IMR-90 (cell line): ENCODE results near the gene HEXA. TPM values are rescaled to one million over a fixed set of nuclear protein-coding genes. Genes with fewer than 3 reads are reported as not detected.

Source experiments
- ATAC-seq: fragments of 200-7000 bp; cut with Tn5 transposase; 2 replicates; pipeline ENCODE4 v1.9.1; 2020; ENCODE audit warnings: low read depth, mild to moderate bottlenecking, moderate library complexity
- BruUV-seq: library from RNA; stranded (reverse); fragments of 400-500 nt; replicated peaks from 2 replicates; lab custom pipeline; 2021; lab: Mats Ljungman, UMichigan
- CTCF ChIA-PET: fragments of 300-600 bp; formaldehyde crosslinking; extraction: SDS; loops from one replicate; lab custom pipeline; 2021; ENCODE audit warnings: antibody characterized with exemption; lab: Yijun Ruan, JAX
- POLR2A ChIA-PET: fragments of 300-600 bp; sonication (Branson Sonifier 250); formaldehyde crosslinking; loops from one replicate; lab custom pipeline; 2022; ENCODE audit warnings: antibody characterized with exemption; ENCODE audit not compliant: unreplicated experiment; lab: Charles Lee
- DNase-seq: peaks from one replicate; pipeline ENCODE4 v3.0.0; 2013
- H2AFZ ChIP-seq: replicated peaks from 2 replicates; pipeline ENCODE3; 2013; ENCODE audit warnings: low read length, mild to moderate bottlenecking; ENCODE audit not compliant: poor library complexity
- H2AK5ac ChIP-seq: 2 replicates; pipeline ENCODE4 v1.6.1; 2013; ENCODE audit warnings: low read depth, low read length, inconsistent platforms
- H2AK9ac ChIP-seq: replicated peaks from 2 replicates; pipeline ENCODE3; 2013; ENCODE audit warnings: mild to moderate bottlenecking, low read depth, low read length, moderate library complexity; ENCODE audit not compliant: poor library complexity
- H2BK120ac ChIP-seq: 2 replicates; pipeline ENCODE4 v1.6.1; 2013; ENCODE audit warnings: low read depth, low read length, inconsistent platforms
- H2BK15ac ChIP-seq: 3 replicates; pipeline ENCODE4 v1.6.1; 2013; ENCODE audit warnings: low read depth, low read length, inconsistent platforms
- H2BK20ac ChIP-seq: 2 replicates; pipeline ENCODE4 v1.6.1; 2013; ENCODE audit warnings: low read depth, mild to moderate bottlenecking, inconsistent platforms, low read length, moderate library complexity
- H2BK5ac ChIP-seq: 2 replicates; pipeline ENCODE4 v1.6.1; 2013; ENCODE audit warnings: mild to moderate bottlenecking, low read depth, low read length, inconsistent platforms; ENCODE audit not compliant: poor library complexity, severe bottlenecking
- H3K14ac ChIP-seq: replicated peaks from 2 replicates; pipeline ENCODE4 v1.6.1; 2013; ENCODE audit warnings: low read depth, low read length, inconsistent platforms
- H3K18ac ChIP-seq: 2 replicates; pipeline ENCODE4 v1.6.1; 2013; ENCODE audit warnings: low read depth, low read length, control low read depth
- H3K23ac ChIP-seq: 2 replicates; pipeline ENCODE4 v1.6.1; 2013; ENCODE audit warnings: low read depth, low read length, inconsistent platforms
- H3K27ac ChIP-seq: 2 replicates; pipeline ENCODE4 v1.5.1; 2013; ENCODE audit warnings: mild to moderate bottlenecking, control low read depth, low read length; ENCODE audit not compliant: insufficient read depth
- H3K27me3 ChIP-seq: 2 replicates; pipeline ENCODE4 v1.6.1; 2013; ENCODE audit warnings: low read length; ENCODE audit not compliant: control insufficient read depth, insufficient read depth
- H3K36me3 ChIP-seq: 2 replicates; pipeline ENCODE4 v1.6.1; 2013; ENCODE audit warnings: low read length, mixed read lengths; ENCODE audit not compliant: control insufficient read depth, insufficient read depth
- H3K4ac ChIP-seq: 2 replicates; pipeline ENCODE4 v1.6.1; 2013; ENCODE audit warnings: low read depth, low read length, inconsistent platforms
- H3K4me1 ChIP-seq: 2 replicates; pipeline ENCODE4 v1.6.1; 2013; ENCODE audit warnings: low read length, mixed read lengths; ENCODE audit not compliant: control insufficient read depth, insufficient read depth
- H3K4me2 ChIP-seq: 2 replicates; pipeline ENCODE4 v1.6.1; 2013; ENCODE audit warnings: low read depth, mild to moderate bottlenecking, control low read depth, low read length, moderate library complexity
- H3K4me3 ChIP-seq: 2 replicates; pipeline ENCODE4 v1.5.1; 2013; ENCODE audit warnings: low read depth, mild to moderate bottlenecking, control low read depth, low read length, moderate library complexity; ENCODE audit not compliant: insufficient read depth
- H3K56ac ChIP-seq: 2 replicates; pipeline ENCODE4 v1.6.1; 2013; ENCODE audit warnings: low read length, inconsistent platforms; ENCODE audit not compliant: insufficient read depth; ENCODE audit errors: extremely low read depth
- H3K79me1 ChIP-seq, 2 experiments: 2 replicates each; pipeline ENCODE4 v1.6.1; 2013; ENCODE audit warnings: low read length in 2 of 2, inconsistent platforms in 1 of 2, low read depth in 1 of 2
- H3K9ac ChIP-seq: 2 replicates; pipeline ENCODE4 v1.6.1; 2013; ENCODE audit warnings: low read depth, low read length, control low read depth
- H3K9me1 ChIP-seq: 2 replicates; pipeline ENCODE4 v1.6.1; 2013; ENCODE audit warnings: low read length, inconsistent platforms; ENCODE audit not compliant: insufficient read depth
- H3K9me3 ChIP-seq: 2 replicates; pipeline ENCODE4 v1.6.1; 2013; ENCODE audit warnings: low read length; ENCODE audit not compliant: control insufficient read depth, insufficient read depth
- H4K20me1 ChIP-seq: 2 replicates; pipeline ENCODE4 v1.6.1; 2013; ENCODE audit warnings: low read length, inconsistent platforms; ENCODE audit not compliant: insufficient read depth
- H4K5ac ChIP-seq: 2 replicates; pipeline ENCODE4 v1.6.1; 2013; ENCODE audit warnings: mild to moderate bottlenecking, low read depth, low read length, control low read depth
- H4K8ac ChIP-seq, 2 experiments: 2 replicates each; pipeline ENCODE4 v1.6.1; 2013; ENCODE audit warnings: low read depth in 2 of 2, low read length in 2 of 2, control low read depth in 1 of 2, inconsistent platforms in 1 of 2
- H4K91ac ChIP-seq: 2 replicates; pipeline ENCODE4 v1.6.1; 2013; ENCODE audit warnings: low read depth, low read length, inconsistent platforms; ENCODE audit not compliant: insufficient read depth
- BHLHE40 ChIP-seq: fragments of 150-350 bp; IDR thresholded peaks from 2 replicates; pipeline ENCODE4 v1.6.1; 2016; ENCODE audit warnings: mild to moderate bottlenecking, low read depth, low read length
- CEBPB ChIP-seq: IDR thresholded peaks from 2 replicates; pipeline ENCODE4 v1.6.1; 2012; ENCODE audit warnings: low read depth, low read length, improper control_type of control experiment
- MAFK ChIP-seq: IDR thresholded peaks from 2 replicates; pipeline ENCODE4 v1.6.1; 2012; ENCODE audit warnings: low read depth, low read length, improper control_type of control experiment
- MAZ ChIP-seq: IDR thresholded peaks from 2 replicates; pipeline ENCODE4 v1.6.1; 2012; ENCODE audit warnings: low read depth, mild to moderate bottlenecking, low read length, improper control_type of control experiment, moderate library complexity, borderline replicate concordance
- MXI1 ChIP-seq: IDR thresholded peaks from 2 replicates; pipeline ENCODE4 v1.6.1; 2012; ENCODE audit warnings: low read depth, mild to moderate bottlenecking, low read length, moderate library complexity, borderline replicate concordance
- WGBS, 2 experiments: methylation state at CpG; one replicate each; pipeline versions ENCODE4 v1.1.5 to v1.1.7; 2013; ENCODE audit warnings: missing lambda C conversion rate in 2 of 2; ENCODE audit not compliant: insufficient read length in 1 of 2; ENCODE audit errors: extremely low coverage in 2 of 2; 5-methylcytosine and 5-hydroxymethylcytosine counted together
- dilution Hi-C: fragments of 300-500 bp; cut with HindIII; formaldehyde crosslinking; loops from one replicate; pipeline ENCODE4 v1.14.3; 2018; ENCODE audit warnings: low sequenced_read_pairs; ENCODE audit not compliant: unreplicated experiment
- in situ Hi-C: fragments of 300-500 bp; cut with MboI; formaldehyde crosslinking; loops from 3 replicates; pipeline ENCODE4 v1.14.3; 2019; ENCODE audit warnings: low sequenced_read_pairs, inconsistent platforms, mixed read lengths
- intact Hi-C: fragments of 100-400 bp; cut with micrococcal nuclease; formaldehyde crosslinking; loops from 2 replicates; pipeline ENCODE4 v1.10.0; 2022
- polyA plus RNA-seq, 3 experiments: library from polyadenylated mRNA; depleted of rRNA; stranded (reverse); fragments of >200 nt; gene quantifications; 2 replicates each; pipeline ENCODE4 v1.2.3, GENCODE V29; 2012; ENCODE audit warnings: low replicate concordance in 1 of 3
- total RNA-seq: library from RNA; depleted of rRNA; stranded (reverse); fragments of >200 nt; gene quantifications from 2 replicates; pipeline ENCODE4 v1.2.3, GENCODE V29; 2012

Gene HEXA
- total and polyA plus RNA-seq, 2 of the 4 experiments (the other 2 are of a cell fraction) = 19.4 to 115 TPM

GRCh38 chr15:72319985-72320671 lies 55.7 kb downstream of the HEXA start, which contains the start of gene CELF6:
TSS of gene CELF6 (minus strand) at chr15:72320157. CDS start at chr15:72319874, 283 bp downstream.
- POLR2A ChIA-PET = no interaction called here
- no peak within 1 kb of the TSS for H4K91ac ChIP-seq
- H4K5ac ChIP-seq = no peak within 1 kb of the TSS
- DNase-seq (peak; percentile 79), ATAC-seq (peak; percentile 92)
- peak within 1 kb of the TSS; percentile 92 for H2AFZ ChIP-seq
- H2BK120ac ChIP-seq = no peak within 1 kb of the TSS
- no peaks in the 10 kb centered on the region for H3K9me3 ChIP-seq
- H3K4ac ChIP-seq = no peak within 1 kb of the TSS
- H3K56ac ChIP-seq = no peak within 1 kb of the TSS
- H2BK5ac ChIP-seq = no peak within 1 kb of the TSS
- CTCF ChIA-PET = no interaction called here
- H3K79me1 ChIP-seq = no peaks in the 10 kb centered on the region
- intact Hi-C loops = loop anchor here (2.0 kb wide), 1 partner anchor 19 kb away; no protein-coding TSS in a partner anchor
- H2BK15ac ChIP-seq = no peak within 1 kb of the TSS
- in situ Hi-C loops = no loop called here
- peak within 1 kb of the TSS; percentile 41; the same call in 1 of the 2 replicates for H3K9ac ChIP-seq
- no peak within 1 kb of the TSS for H3K27ac ChIP-seq
- H3K27me3 ChIP-seq = peaks cover 21% of the 10 kb centered on the region
- no peaks in the 10 kb centered on the region for H3K4me1 ChIP-seq
- no peaks in the 10 kb centered on the region; the same call in 1 of the 2 replicates for H3K9me1 ChIP-seq
- 0 out of 2 replicates have a peak, but pooled peaks cover 5% of the 10 kb centered on the region for H4K20me1 ChIP-seq
- TF ChIP-seq BHLHE40 = peak; percentile 77
- no peak for TF ChIP-seq MAFK
- TF ChIP-seq CEBPB = 0 out of 2 replicates have a peak, but pooled peaks have one; percentile 11
- peak; percentile 52; the same call in 1 of the 2 replicates for TF ChIP-seq MAZ
- peak; percentile 72; the same call in 1 of the 2 replicates for TF ChIP-seq MXI1
- dilution Hi-C loops = no loop called here
- WGBS, 2 experiments = 0% methylated on average over 12 of the region's 58 CpGs; no CpG with 5 or more reads in 1 of the 2 experiments
- no peak within 1 kb of the TSS for H3K23ac ChIP-seq
- no peaks in the 10 kb centered on the region for H3K36me3 ChIP-seq
- H3K14ac ChIP-seq = no peak within 1 kb of the TSS
- peak within 1 kb of the TSS; percentile 79 for H2AK9ac ChIP-seq
- no TSS peak for BruUV-seq
- peak within 1 kb of the TSS; percentile 99 for H3K4me2 ChIP-seq
- peak within 1 kb of the TSS; percentile 27; the same call in 1 of the 2 replicates for H2AK5ac ChIP-seq
- no peak within 1 kb of the TSS for H2BK20ac ChIP-seq
- no peak within 1 kb of the TSS for H4K8ac ChIP-seq
- no peak within 1 kb of the TSS for H3K18ac ChIP-seq
- peak within 1 kb of the TSS; percentile 79 for H3K4me3 ChIP-seq
